Measurements from ENCODE around the gene ATP5ME. TPM values are rescaled to one million over a fixed set of nuclear protein-coding genes. Genes with fewer than 3 reads are reported as not detected.
A peak's percentile ranks its signal among the peaks of the same experiment; 100 is the strongest.
"Not testable (repeated sequence)": the region's sequence is repeated elsewhere in the genome, so short reads cannot be mapped to it uniquely, and the experiment has no call there.

ATP5ME gene
- total and polyA plus RNA-seq, 2 donors (not counting 1 experiment from before 2014, with no cell fraction given): 257 to 356 TPM

DNA sequence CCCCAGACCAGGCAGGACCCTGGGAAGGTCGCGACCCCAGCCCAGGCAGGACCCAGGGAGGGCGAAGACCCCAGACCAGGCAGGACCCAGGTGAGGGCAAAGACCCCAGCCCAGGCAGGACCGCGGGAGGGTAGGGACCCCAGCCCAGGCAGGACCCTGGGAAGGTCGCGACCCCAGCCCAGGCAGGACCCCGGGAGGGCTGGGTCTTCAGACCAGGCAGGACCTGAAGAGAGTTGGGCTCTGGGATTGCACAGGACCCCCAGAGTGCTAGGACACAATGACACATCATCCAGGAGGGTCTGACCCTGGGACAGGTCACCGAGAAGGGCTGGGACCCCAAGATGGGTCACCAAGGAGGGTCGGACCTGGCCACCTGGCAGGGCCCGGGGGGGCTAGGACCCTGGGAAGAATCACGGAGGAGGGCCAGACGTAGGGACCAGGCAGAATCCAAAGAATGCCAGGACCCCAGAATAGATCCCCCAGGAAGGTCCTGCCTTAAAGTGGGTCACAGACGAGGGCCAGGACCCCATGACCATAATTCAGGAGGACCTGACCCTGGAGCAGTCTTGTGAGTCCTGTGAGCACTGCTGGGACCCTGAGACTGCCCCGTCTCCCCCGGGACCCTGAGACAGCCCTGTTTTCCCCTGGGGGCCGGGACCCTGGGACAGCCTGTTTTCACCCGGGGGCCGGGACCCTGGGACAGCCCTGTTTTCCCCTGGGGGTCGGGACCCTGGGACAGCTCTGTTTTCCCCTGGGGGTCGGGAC, 32.9 kb upstream of the ATP5ME start:
- DNase-seq (ENCODE audit: low read depth in 2 of 2): no peak
- peaks cover 3% of the 10 kb centered on the region for H4K20me1 ChIP-seq (ENCODE audit: control insufficient read depth, extremely low read depth, insufficient read depth, low read length)
- H3K9ac ChIP-seq (ENCODE audit: insufficient read depth, low read length): peak overlapping the region; percentile 63

GRCh38 chr4:706083-706633, 32.1 kb upstream of the ATP5ME start:
- peak overlapping the region; percentile 40 for H3K4me2 ChIP-seq (ENCODE audit: extremely low read depth, insufficient read depth, low read length)
- not testable (repeated sequence) for H3K4me1 ChIP-seq (ENCODE audit: control insufficient read depth, extremely low read depth, insufficient read depth, low read length); H3K36me3 ChIP-seq (ENCODE audit: control insufficient read depth, insufficient read depth, low read length); DNase-seq (ENCODE audit: low read depth in 2 of 2); H2AFZ ChIP-seq (ENCODE audit: low read length); H3K27me3 ChIP-seq (ENCODE audit: control insufficient read depth, insufficient read depth, low read length); H4K20me1 ChIP-seq (ENCODE audit: control insufficient read depth, extremely low read depth, insufficient read depth, low read length); H3K9me3 ChIP-seq (ENCODE audit: control insufficient read depth, insufficient read depth, low read depth, low read length)
- peak overlapping the region; percentile 98 for H3K9ac ChIP-seq (ENCODE audit: insufficient read depth, low read length)
- peaks cover 43% of the 10 kb centered on the region for H3K79me2 ChIP-seq (ENCODE audit: control insufficient read depth, insufficient read depth, low read length)
- H3K4me3 ChIP-seq (replicated peaks in 1 of 4; ENCODE audit: control extremely low read depth in 1 of 4, insufficient read depth in 1 of 4, low read depth in 3 of 4, low read length in 4 of 4): peak overlapping the region; percentile 78 to 88 (median 80)
- H3K27ac ChIP-seq (ENCODE audit: insufficient read depth, low read length): peak overlapping the region; percentile 92

More for the DNA sequence above, 32.9 kb upstream of the ATP5ME start:
- peak overlapping the region; percentile 92 for H3K4me2 ChIP-seq (ENCODE audit: extremely low read depth, insufficient read depth, low read length)
- H3K27me3 ChIP-seq (ENCODE audit: control insufficient read depth, insufficient read depth, low read length): no peaks in the 10 kb centered on the region
- peaks cover 44% of the 10 kb centered on the region for H3K79me2 ChIP-seq (ENCODE audit: control insufficient read depth, insufficient read depth, low read length)
- H3K27ac ChIP-seq (ENCODE audit: insufficient read depth, low read length): peak overlapping the region; percentile 20
- no peaks in the 10 kb centered on the region for H3K9me3 ChIP-seq (ENCODE audit: control insufficient read depth, insufficient read depth, low read depth, low read length)
- H3K4me3 ChIP-seq (replicated peaks in 1 of 4; ENCODE audit: control extremely low read depth in 1 of 4, insufficient read depth in 1 of 4, low read depth in 3 of 4, low read length in 4 of 4): peak overlapping the region; percentile 38 to 88 (median 80)
- TF ChIP-seq, protein P1, sequence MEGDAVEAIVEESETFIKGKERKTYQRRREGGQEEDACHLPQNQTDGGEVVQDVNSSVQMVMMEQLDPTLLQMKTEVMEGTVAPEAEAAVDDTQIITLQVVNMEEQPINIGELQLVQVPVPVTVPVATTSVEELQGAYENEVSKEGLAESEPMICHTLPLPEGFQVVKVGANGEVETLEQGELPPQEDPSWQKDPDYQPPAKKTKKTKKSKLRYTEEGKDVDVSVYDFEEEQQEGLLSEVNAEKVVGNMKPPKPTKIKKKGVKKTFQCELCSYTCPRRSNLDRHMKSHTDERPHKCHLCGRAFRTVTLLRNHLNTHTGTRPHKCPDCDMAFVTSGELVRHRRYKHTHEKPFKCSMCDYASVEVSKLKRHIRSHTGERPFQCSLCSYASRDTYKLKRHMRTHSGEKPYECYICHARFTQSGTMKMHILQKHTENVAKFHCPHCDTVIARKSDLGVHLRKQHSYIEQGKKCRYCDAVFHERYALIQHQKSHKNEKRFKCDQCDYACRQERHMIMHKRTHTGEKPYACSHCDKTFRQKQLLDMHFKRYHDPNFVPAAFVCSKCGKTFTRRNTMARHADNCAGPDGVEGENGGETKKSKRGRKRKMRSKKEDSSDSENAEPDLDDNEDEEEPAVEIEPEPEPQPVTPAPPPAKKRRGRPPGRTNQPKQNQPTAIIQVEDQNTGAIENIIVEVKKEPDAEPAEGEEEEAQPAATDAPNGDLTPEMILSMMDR (conservative IDR thresholded peaks at IDR 0.05 in 1 of 2, IDR thresholded peaks at IDR 0.05 in 1 of 2; ENCODE audit: low read depth in 1 of 2, low read length in 2 of 2): no peak
- no peak overlapping the region for H2AFZ ChIP-seq (ENCODE audit: low read length)
- H3K36me3 ChIP-seq (ENCODE audit: control insufficient read depth, insufficient read depth, low read length): no peaks in the 10 kb centered on the region
- H3K4me1 ChIP-seq (ENCODE audit: control insufficient read depth, extremely low read depth, insufficient read depth, low read length): no peaks in the 10 kb centered on the region

- peak; percentile 91 to 96 for DNase-seq (ENCODE audit: low read depth in 2 of 2)
- H3K9me3 ChIP-seq (ENCODE audit: control insufficient read depth, insufficient read depth, low read depth, low read length): no peaks in the 10 kb centered on the region
- TF ChIP-seq, protein P1 (conservative IDR thresholded peaks at IDR 0.05 in 1 of 2, IDR thresholded peaks at IDR 0.05 in 1 of 2; ENCODE audit: low read depth in 1 of 2, low read length in 2 of 2): no peak
- no peak for TF ChIP-seq EZH2 (IDR thresholded peaks at IDR 0.05; ENCODE audit: low read length, missing control alignments)
- H3K36me3 ChIP-seq (ENCODE audit: control insufficient read depth, insufficient read depth, low read length): no peaks in the 10 kb centered on the region
- peak within 1 kb of the TSS; percentile 92 for H3K27ac ChIP-seq (ENCODE audit: insufficient read depth, low read length)
- peak within 1 kb of the TSS; percentile 98 for H3K9ac ChIP-seq (ENCODE audit: insufficient read depth, low read length)
- H4K20me1 ChIP-seq (ENCODE audit: control insufficient read depth, extremely low read depth, insufficient read depth, low read length): peaks cover 3% of the 10 kb centered on the region
- no peaks in the 10 kb centered on the region for H3K4me1 ChIP-seq (ENCODE audit: control insufficient read depth, extremely low read depth, insufficient read depth, low read length)
- H3K4me3 ChIP-seq (replicated peaks in 1 of 4; ENCODE audit: control extremely low read depth in 1 of 4, insufficient read depth in 1 of 4, low read depth in 3 of 4, low read length in 4 of 4): peak within 1 kb of the TSS; percentile 78 to 88 (median 80)
- H3K4me2 ChIP-seq (ENCODE audit: extremely low read depth, insufficient read depth, low read length): peak within 1 kb of the TSS; percentile 92
- H3K27me3 ChIP-seq (ENCODE audit: control insufficient read depth, insufficient read depth, low read length): no peaks in the 10 kb centered on the region
- H3K79me2 ChIP-seq (ENCODE audit: control insufficient read depth, insufficient read depth, low read length): peaks cover 37% of the 10 kb centered on the region
- peak within 1 kb of the TSS; percentile 75 for H2AFZ ChIP-seq (ENCODE audit: low read length)
Observed at GRCh38 chr4:705278-706082, 31.4 kb upstream of the ATP5ME start, which contains the start of gene PCGF3. Gene PCGF3, plus strand, starts transcription at chr4:705832. Its CDS starts 27,849 bp downstream, at chr4:733681.

Measured in fibroblast of lung (primary cell).